ACC112 (cell line): ENCODE data around the gene CDH24.

Experiments
- H2AFZ ChIP-seq: fragments of 200-600 bp; sonication (generic); one replicate; pipeline ENCODE4 v1.6.0; 2017; ENCODE audit warnings: antibody characterized with exemption, low read length; ENCODE audit not compliant: unreplicated experiment
- H3K27ac ChIP-seq: fragments of 200-600 bp; sonication (generic); 2 replicates; pipeline ENCODE4 v1.5.1; 2014; ENCODE audit warnings: low read depth, mild to moderate bottlenecking, antibody characterized with exemption, low read length, moderate library complexity
- H3K27me3 ChIP-seq: fragments of 200-600 bp; sonication (generic); 2 replicates; pipeline ENCODE4 v1.6.1; 2014; ENCODE audit warnings: mild to moderate bottlenecking, antibody characterized with exemption, low read length, moderate library complexity, mixed read lengths; ENCODE audit not compliant: insufficient read depth
- H3K36me3 ChIP-seq: fragments of 200-600 bp; sonication (generic); 2 replicates; pipeline ENCODE4 v1.6.1; 2016; ENCODE audit warnings: mild to moderate bottlenecking, antibody characterized with exemption, low read length, moderate library complexity, mixed read lengths; ENCODE audit not compliant: insufficient read depth
- H3K4me1 ChIP-seq: fragments of 200-600 bp; sonication (generic); one replicate; pipeline ENCODE4 v1.6.1; 2016; ENCODE audit warnings: low read length, mixed read lengths; ENCODE audit not compliant: insufficient read depth, unreplicated experiment, control insufficient read depth
- H3K4me3 ChIP-seq: fragments of 200-600 bp; sonication (generic); 2 replicates; pipeline ENCODE4 v1.5.1; 2014; ENCODE audit warnings: mild to moderate bottlenecking, low read depth, low read length
- H3K79me2 ChIP-seq: fragments of 200-600 bp; sonication (generic); one replicate; pipeline ENCODE4 v1.6.0; 2016; ENCODE audit warnings: low read length; ENCODE audit not compliant: control insufficient read depth, unreplicated experiment, insufficient read depth

The CDH24 gene

DNA sequence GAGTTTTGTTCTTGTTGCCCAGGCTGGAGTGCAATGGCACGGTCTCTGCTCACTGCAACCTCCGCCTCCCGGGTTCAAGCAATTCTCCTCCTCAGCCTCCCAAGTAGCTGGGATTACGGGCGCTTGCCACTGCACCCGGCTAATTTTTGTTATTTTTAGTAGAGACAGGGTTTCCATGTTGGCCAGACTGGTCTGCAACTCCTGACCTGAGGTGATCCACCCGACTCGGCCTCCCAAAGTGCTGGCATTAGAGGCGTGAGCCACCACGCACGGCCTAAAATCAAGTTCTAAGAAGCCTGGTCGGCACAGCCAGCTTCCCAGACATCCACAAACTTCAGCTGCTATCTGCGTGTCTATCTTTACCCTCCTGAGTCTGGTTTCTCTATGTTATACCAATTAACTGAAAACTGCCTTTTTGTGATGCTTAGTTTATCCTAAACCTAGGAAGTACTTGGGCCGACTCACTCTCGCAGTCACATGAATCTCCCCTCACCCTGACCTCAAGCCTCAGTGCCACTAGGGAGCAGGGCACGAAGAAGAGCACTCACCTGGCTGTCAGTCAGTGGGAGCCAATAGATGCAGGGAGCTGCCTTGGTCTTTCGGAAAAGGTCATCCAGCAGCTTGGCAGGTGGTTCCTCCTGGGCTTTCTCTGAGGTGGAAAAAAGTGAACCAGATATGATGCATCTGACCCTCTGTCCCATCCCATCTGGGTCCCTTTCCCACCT, 3.4 kb upstream of the CDH24 start:
- H3K4me3 ChIP-seq, result no peak overlapping the region
- peaks cover 17% of the 10 kb centered on the region for H3K4me1 ChIP-seq
- peaks cover 10% of the 10 kb centered on the region for H3K79me2 ChIP-seq
- H3K36me3 ChIP-seq, result peaks cover 40% of the 10 kb centered on the region
- no peak overlapping the region for H3K27ac ChIP-seq
- no peak overlapping the region for H2AFZ ChIP-seq
- no peaks in the 10 kb centered on the region for H3K27me3 ChIP-seq

DNA sequence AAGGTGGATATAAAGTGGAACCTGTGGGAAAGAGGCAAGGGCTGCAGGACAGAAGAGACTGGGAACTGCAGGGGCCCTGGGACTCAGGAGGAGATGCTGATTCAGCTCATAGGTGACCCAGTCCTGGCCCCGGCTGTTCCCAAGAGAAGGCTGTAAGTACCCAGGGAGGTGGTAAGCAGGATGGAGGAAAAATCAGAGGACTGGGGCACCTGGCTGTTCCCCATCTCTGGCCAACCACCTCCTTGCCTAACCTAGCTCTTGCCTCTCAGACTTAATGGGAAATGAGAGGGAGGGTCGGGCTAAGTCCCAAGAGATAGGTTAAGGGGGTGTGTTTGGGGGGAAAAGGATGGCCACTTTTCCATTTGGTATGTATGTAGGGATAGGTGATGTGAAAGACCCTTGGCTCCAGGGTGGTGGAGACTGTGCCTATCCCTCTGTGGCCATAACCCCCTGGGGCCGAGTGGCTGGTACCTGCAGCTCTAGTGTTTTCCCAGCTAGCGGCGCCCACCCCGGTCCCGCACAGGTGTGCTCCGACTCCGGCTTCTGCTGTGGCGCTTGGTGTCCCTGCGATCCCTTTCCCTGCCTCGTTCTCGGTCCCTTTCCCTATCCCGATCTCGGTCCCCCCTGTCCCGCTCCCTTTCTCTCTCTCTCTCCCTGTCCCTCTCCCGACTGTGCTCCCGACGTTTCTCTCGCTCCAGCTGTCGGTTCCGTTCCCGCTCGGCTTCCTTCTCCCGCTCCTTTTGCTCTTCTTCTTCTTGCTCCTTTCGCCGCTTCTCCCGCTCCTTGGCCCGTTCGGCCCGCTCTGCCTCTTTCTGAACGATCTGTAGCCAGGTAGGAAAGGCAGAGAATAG, 1.6 kb upstream of the CDH24 start:
- H2AFZ ChIP-seq, result no peak overlapping the region
- H3K27me3 ChIP-seq, result no peaks in the 10 kb centered on the region
- no peak overlapping the region for H3K4me3 ChIP-seq
- peaks cover 17% of the 10 kb centered on the region for H3K4me1 ChIP-seq
- H3K79me2 ChIP-seq, result peaks cover 8% of the 10 kb centered on the region
- no peak overlapping the region for H3K27ac ChIP-seq
- H3K36me3 ChIP-seq, result peaks cover 29% of the 10 kb centered on the region; the same call in 1 of the 2 replicates

DNA sequence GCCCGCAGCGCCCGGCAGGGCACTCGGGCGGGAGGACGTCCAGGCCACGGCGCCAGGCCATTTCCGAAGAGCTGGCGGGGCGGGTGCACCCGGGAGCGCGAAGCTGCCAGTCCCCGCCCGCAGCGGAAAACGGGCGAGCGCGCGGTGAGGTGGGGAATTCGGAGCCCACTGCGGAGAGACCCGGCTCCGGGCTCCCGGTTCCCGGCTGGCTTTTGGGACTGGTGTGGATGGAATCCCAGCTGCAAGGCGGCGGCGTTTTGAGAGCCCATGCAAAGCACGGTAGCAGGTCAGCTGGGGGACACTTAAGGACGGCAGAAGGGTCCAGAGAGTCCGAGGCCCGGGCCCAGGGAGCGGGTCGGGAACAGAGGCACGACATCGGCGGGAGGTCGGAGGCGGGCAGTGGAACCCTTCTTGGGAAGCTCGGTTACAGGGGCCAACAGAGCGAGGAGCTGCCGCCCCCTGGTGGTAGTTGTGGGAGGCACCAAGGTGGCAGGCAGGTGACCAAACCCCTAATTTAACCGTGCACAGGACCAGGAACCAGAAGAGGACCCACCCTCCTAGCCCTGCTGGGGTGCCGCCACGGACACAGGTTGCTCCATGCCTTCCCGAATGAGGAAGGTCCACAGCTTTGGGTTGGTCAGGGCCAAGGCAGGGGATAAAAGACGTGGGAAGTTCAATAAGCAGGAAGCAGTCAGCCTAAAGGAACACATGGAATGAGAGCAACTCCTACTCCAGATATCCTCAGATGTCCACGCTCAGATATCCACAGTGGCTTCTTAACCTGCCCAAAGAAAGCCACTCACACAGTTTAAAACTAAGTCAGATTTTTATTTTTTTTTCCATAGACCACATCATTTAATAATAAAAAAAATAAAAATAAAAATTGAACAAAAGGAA, 685 bp upstream of the CDH24 start:
- Histone ChIP-seq H3K4me1 (peaks cover 17% of the 10 kb centered on the region), H3K36me3 (peaks cover 21% of the 10 kb centered on the region; the same call in 1 of the 2 replicates), H3K79me2 (peaks cover 8% of the 10 kb centered on the region), H3K4me3 (peak overlapping the region; percentile 81), H3K27ac (peak overlapping the region; percentile 11; the same call in 1 of the 2 replicates), H3K27me3 (no peaks in the 10 kb centered on the region), H2AFZ (no peak overlapping the region)

DNA sequence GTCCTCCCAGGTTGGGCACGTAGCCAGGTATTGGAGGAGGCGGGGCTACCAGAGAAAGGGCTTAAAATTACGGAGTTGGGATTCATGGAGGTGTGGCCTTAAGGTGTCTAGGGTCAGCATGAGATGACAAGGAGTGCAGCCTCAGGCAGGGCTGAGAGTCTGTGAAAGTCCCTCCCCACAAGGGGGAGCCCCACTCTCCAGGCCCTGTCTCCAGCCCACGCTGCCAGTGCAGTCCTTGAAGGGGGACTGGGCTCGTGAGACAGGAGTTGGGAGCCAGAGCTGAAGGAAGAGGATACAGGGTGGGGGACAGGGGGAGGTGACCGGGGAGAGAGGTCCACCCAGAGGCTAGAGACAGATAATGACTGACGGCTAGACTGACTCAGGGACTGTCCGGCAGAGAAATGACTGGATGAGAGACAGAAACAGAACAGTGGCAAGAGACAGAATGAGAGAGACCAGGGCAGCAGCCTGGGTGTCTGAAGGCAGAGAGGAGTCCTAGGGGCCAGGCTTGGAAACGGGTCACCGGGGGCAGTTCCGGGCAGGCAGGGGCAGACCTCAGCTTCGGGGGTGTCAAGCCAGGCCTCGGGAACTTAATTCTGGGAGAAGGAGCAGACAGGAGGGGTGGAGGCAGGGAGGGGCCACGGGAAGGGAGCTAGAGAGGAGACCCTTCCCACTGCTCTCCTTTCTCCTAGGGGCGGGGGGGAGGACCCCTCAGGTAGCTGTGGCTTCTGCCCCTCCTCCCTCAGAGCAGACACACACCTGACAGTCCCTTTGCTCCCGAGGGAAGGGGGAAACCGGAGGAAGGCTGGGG, 970 bp downstream of the CDH24 start:
- H3K4me3 ChIP-seq, result peak overlapping the region; percentile 81

DNA sequence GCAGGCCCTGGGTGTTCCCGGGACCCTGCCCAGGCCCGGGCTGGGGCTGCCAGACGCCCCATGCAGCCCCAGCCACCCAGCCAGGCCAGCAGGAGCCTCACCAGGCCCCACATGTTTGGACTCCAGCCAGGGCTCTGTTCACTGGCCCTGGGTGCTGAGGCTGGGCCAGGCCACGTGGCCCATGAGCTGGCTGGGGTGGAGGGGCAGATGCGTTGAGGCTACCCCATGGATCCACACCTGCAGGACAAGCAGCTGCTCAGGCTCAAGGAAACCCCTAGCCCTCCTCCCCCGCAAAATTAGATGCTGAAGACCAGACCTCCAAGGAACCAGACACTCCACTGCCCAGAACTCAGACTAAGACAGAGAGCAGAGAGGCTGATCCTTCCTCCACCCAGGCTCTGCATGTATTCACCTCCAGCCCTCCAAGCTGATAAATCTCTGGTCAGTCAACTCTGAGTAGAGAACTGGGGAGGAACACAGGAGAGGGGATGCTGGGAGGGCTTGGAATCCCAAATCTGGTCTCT, 1.6 kb downstream of the CDH24 start:
- Histone ChIP-seq H3K4me1 (peaks cover 8% of the 10 kb centered on the region), H3K27ac (no peak overlapping the region), H3K4me3 (peak overlapping the region; percentile 81; the same call in 1 of the 2 replicates), H3K36me3 (peaks cover 7% of the 10 kb centered on the region; the same call in 1 of the 2 replicates), H2AFZ (no peak overlapping the region), H3K79me2 (peaks cover 2% of the 10 kb centered on the region), H3K27me3 (no peaks in the 10 kb centered on the region)

More for the DNA sequence above, 970 bp downstream of the CDH24 start:
- H2AFZ ChIP-seq, result peak overlapping the region; percentile 32
- peaks cover 8% of the 10 kb centered on the region for H3K79me2 ChIP-seq
- H3K36me3 ChIP-seq, result peaks cover 12% of the 10 kb centered on the region; the same call in 1 of the 2 replicates
- no peaks in the 10 kb centered on the region for H3K27me3 ChIP-seq
- no peak overlapping the region for H3K27ac ChIP-seq
- H3K4me1 ChIP-seq, result peaks cover 8% of the 10 kb centered on the region

DNA sequence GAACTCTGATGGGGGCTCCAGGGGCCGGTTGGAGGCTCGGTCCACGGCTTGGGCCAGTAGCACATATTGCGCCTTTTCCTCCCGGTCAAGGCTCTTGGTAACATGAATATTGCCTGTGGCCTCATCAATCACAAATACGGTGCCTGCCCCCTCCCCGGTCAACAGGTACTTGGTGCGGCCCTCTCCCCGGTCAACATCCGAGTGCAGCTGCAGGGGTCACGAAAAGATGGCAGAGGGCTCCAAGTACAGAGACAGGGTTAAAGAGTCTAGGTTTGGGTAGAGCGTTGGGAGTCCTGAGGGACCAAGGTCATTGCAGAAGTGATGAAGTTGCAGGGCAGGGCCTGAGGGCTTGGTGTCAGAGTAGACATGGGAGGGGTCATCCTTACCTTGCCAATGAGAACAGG, 2.2 kb downstream of the CDH24 start:
- Histone ChIP-seq H3K79me2 (no peaks in the 10 kb centered on the region), H2AFZ (no peak overlapping the region)

DNA sequence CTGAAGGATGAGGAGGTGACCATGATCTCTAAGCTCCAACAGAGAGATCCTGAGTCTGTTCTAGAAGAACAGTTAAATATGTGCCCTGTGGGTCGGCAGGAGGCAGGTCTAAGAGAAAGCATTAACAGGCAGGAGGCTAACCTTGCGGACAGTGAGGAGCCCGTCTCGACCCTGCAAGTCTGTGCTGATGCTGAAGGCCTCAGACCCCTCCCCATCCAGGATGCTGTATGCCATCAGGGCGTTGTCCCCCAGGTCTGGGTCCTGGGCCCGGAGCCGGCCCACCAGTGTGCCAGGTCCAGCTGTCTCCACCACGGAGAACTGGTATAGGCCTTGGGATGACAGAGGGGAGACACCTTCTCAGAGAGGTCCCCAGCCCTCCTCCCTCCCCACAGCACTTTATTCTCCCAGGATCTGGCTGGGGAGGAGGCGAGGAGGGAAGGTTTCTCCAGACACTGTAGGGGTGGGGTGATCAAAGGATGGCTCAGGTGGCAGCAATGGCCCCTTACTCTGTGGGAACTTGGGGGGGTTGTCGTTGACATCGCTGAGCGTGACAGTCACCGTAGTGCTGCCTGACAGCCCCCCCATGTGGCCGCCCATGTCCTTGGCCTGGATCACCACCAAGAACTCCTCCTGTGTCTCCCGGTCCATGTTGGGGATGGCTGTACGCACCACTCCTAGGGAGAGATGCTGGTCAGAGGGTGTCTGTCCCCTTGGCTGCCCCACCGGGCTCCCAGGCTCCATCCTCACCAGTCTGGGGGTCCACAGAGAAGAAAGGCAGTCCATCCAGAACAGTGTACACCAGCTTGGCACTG, 3.1 kb downstream of the CDH24 start:
- Histone ChIP-seq H3K27ac (no peak overlapping the region), H3K27me3 (no peaks in the 10 kb centered on the region), H3K36me3 (no peaks in the 10 kb centered on the region), H2AFZ (no peak overlapping the region), H3K4me1 (peaks cover 8% of the 10 kb centered on the region), H3K79me2 (no peaks in the 10 kb centered on the region), H3K4me3 (no peak overlapping the region)

More for the DNA sequence above, 2.2 kb downstream of the CDH24 start:
- Histone ChIP-seq H3K27me3 (no peaks in the 10 kb centered on the region), H3K36me3 (0 out of 2 replicates have a peak, but pooled peaks cover 2% of the 10 kb centered on the region), H3K4me1 (peaks cover 8% of the 10 kb centered on the region), H3K4me3 (no peak overlapping the region), H3K27ac (no peak overlapping the region)

DNA sequence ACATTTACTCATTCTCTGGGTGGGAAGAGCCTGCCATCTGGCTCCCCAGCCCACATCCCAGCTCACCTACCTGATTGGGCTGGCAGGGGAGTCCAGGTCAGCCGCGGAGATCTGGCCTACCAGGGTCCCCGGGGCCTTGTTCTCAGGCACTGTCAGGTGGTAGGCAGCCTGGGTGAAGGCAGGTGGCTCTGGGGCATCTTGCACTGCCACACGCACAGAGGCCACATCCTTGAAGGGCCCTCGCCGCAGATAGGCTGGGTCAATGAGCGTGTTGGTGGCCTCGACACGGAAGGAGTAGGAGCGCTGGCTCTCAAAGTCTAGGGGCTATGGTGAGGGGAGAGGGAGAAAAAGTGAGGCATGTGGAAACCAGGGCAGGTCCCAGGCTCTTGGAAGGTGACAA, 3.9 kb downstream of the CDH24 start:
- peaks cover 8% of the 10 kb centered on the region for H3K4me1 ChIP-seq
- no peak overlapping the region for H2AFZ ChIP-seq
- H3K27ac ChIP-seq, result no peak overlapping the region
- H3K27me3 ChIP-seq, result no peaks in the 10 kb centered on the region
- H3K36me3 ChIP-seq, result no peaks in the 10 kb centered on the region
- no peaks in the 10 kb centered on the region for H3K79me2 ChIP-seq
- no peak overlapping the region for H3K4me3 ChIP-seq

DNA sequence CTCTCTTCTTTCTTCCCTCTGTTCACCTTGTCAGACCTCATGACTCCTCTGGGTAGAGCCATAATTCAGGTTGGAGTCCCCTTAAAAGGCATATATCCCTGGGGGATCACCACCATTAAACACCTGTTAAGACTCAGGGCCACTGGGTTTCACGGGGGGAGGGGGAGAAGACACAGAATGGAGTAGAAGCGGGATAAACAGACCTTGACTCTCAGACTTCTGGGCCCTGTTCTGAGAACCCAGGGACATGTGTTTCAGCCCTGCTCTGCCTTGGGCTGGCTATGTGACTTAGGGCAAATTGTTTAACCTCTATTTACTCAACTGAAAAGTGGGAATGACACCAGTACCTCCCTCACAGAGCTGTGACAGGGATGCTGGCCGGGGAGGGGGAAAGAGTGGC, 4.6 kb downstream of the CDH24 start:
- Histone ChIP-seq H2AFZ (no peak overlapping the region), H3K79me2 (no peaks in the 10 kb centered on the region), H3K4me1 (peaks cover 8% of the 10 kb centered on the region), H3K27me3 (no peaks in the 10 kb centered on the region), H3K36me3 (no peaks in the 10 kb centered on the region), H3K27ac (no peak overlapping the region), H3K4me3 (no peak overlapping the region)
